NCI-H2171 treated with DMSO at 0.1 percent for 48 hours (cell line): Measurements from ENCODE around the gene SYNPO.

ENCODE experiments used
- DNase-seq: peaks from one replicate; lab custom pipeline; 2025; lab: John Stamatoyannopoulos, UW

The SYNPO gene

DNA sequence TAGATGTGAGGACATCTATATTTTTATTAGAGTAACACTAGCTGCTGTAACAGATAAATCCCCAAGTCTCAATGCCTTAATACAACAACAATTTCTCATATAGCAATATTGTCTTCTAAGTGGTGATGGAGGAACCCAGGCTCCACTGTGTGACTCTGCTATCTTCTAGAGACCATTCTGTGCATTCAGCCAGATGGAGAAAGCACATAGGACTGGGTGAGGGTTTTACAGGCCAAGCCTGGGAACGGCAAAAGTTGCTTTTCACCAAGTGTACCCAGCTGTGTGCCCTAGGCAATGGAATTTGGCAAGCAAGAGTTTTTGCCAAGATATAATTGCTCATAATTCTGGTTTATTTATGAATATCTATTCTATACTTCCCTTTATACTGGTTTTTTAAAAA is 48.7 kb downstream of the SYNPO start:
- no peak for DNase-seq

DNA sequence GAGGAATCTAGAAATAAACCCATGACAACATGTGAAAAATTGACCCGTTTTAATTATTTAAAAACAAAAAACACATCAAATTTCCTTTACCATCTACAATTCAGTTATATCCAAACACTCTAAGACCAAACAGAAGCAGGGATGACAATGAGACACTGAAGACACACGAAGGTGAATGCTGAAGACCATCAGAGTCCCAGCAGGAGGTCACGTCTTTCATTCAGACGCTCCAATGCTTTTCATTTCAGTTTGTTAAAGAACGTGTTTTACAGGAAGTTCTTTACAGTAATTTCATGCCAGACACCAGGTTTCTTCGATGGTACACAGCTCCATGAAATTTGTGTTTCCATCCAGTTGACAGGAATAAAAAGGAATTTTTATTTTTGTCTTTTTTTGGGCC is 50.3 kb downstream of the SYNPO start:
- DNase-seq: no peak

DNA sequence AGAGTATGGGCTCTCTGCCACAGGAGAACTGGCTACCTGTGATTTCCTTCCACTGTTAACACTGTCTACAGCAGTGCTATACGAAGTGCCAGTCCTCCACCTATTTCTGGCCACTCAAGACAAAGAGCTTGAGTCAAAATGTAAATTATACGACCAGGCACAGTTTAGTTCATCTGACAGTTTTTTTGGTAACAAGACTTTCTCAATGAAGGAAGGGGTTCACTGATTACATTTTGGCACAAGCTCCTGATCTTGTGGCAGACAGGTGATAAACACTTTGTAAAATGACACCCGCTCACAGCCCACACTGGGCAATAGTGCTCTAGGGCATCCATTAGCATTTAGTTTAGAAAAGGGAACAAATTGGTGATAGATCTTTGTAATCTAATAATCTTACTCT is 51.8 kb downstream of the SYNPO start:
- DNase-seq: no peak

DNA sequence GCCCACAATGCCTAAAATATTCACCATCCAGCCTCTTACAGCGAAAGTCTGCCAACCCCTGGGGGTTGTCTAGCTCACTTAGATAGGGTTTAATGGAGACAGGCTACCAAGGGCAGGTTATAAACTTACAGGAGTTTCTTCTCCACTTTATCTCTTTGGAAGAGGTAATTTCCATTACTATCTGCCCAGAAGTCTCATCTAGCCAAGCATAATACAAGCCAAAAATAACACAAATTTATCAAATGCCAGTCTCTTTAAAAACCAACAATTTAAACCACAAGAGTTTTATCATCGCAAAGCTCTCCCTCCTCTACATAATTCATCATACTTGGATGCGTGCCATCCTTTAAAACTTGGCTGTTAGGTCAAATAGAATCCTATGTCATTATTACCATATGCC is 54.2 kb downstream of the SYNPO start:
- DNase-seq: no peak

DNA sequence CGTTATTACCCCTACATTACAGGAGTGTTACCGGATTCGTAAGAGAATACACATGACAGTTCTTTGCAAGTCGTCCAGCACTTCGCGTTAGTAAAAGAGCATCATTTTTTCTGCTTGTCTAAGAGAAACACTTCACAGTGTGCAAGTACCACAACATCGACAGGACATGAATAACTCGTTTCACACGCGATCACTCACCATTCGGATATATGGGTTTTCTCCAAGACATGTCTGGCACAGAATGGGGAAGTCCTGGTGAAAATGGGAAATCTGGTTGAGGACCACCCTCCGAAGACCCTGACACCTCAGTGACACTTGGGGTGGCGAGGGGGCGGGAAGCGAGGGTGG is 59.8 kb downstream of the SYNPO start:
- DNase-seq: no peak

DNA sequence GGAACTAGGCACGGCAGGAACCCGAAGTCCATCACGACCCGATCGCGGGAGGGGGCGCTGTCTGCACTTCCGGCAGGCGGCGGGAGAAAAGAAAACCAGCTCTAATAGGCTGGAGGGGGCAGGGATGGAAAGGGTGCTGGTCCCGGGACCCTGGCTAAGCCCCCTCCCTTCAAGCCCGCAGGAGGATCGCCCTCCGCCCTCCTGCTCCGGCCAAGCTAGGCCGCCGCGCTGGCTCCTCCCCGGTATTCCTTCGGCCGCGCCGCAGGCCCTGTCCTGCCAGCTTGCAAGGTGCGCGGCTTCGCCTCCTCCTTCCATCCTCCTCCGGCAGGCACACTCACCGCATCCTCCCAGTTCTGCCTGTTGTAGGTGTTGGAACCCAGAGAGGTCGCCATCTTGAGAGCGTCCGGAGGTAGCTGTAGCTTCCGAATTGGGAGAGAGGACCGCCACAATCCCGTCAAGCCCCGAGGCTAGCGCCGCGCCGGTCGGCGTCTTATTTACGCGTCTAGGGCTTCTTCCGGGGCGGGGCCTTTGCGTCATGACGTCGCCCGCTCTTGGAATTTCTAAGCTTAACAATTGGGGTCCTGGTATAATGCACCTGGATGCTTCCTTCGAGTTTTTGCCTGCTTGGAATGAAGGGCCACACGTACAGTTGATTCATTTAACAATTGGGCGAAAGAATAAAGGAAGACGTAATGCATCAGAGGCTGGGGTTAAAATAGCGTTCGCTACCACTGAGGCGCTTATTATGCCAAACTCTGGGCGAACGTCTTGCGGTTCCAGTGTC is 60.3 kb downstream of the SYNPO start, which contains the start of gene RBM22:
RBM22 (minus strand) TSS at position 469 of the 784 bp plus-strand sequence; CDS start at position 392, 77 bp downstream.
- DNase-seq: peak; percentile 86

DNA sequence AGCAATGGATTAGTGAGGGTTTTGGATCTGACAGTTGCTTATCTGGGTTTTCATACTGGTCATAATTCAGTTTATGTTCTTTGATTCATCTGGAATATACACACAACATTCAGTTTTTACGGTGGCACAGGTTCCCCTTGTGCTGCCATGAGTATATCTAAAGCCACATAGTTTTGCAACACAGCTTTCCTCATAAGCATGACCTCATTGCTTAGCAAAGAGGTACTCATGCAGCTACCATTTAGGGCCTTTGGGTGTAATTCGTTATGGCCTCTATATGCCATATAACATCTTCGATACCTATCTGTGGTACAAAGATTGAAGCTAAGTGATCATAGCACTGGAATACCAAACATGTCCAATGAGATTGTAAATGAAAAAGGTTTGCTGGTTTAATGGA is 63.3 kb downstream of the SYNPO start:
- DNase-seq: no peak

DNA sequence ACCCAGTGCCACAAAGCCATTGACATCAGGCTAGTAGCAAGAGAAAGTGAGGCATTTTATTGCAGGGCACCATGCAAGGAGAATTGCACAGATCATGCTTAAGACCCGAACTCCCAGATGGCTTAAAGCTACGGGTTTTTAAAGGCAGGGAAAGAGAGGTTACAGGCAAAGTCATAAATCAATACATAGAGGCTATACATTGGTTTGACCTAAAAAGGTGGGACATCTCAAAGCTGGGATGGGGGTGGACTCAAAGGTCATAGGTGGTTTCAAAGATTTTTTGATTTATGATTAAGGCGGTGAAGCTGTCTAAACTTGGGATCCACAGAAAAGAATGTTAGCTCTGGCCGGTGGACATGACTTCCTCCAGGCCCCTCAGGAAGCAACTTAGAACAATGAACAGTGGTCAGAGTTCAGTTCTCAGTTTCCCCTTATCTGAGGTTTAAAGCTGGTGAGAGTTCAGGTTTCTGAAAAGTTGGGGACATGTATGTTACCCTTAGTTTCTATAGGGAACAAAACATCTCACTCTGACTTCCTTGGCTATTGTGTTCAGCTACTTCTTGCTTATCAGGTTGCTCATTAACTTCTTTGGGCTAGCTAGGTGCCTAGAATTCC is 66.4 kb downstream of the SYNPO start:
- no peak for DNase-seq
